ENCODE data around the gene HAL. TPM values are rescaled to one million over a fixed set of nuclear protein-coding genes. Genes with fewer than 3 reads are reported as not detected.
"Not testable (repeated sequence)": the region's sequence is repeated elsewhere in the genome, so short reads cannot be mapped to it uniquely, and the experiment has no call there.

The HAL gene
- polyA plus RNA-seq, 1 donor from 2014 or later, result not detected

DNA sequence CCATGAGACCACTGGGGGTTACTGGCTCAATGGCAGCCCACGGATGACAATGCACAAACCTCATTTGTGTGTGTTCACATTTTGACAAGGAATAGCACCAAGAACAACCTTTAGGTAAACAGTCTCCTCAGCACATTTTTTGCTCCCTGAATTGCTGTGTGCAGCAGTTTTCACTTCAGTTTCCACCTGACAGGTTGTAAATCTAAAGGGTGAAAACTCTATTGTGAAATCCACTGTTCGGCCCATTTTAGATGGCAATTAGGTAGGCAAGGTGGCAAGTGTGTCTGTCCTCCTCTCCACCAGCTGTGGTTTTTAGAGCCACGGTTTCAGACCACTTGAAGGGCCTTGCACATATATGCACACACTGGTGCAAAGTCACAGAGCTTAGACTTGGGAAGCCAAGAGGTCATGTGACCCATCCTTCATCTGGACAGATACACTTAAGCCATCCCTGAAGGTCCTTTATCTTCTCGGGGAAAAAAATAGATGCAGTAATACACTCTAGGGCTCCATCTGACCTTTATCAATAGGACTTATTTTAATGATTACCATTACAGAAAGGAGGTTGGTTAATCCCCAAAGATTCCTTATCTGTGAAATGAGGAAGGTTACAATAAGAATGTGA is 23.2 kb downstream of the HAL start:
- H3K36me3 Mint-ChIP-seq, result peaks cover 1% of the 10 kb centered on the region

GRCh38 chr12:95970905-95971304 is 25.2 kb downstream of the HAL start:
- Mint-ChIP-seq H3K4me1 (no peaks in the 10 kb centered on the region), H3K4me3 (no peak overlapping the region), H3K36me3 (no peaks in the 10 kb centered on the region), H3K27me3 (no peaks in the 10 kb centered on the region), H3K27ac (no peak overlapping the region), H3K9me3 (no peaks in the 10 kb centered on the region)

More for the DNA sequence above, 23.2 kb downstream of the HAL start:
- Mint-ChIP-seq H3K4me1 (no peaks in the 10 kb centered on the region), H3K4me3 (no peak overlapping the region), H3K27me3 (no peaks in the 10 kb centered on the region), H3K27ac (no peak overlapping the region), H3K9me3 (no peaks in the 10 kb centered on the region)

DNA sequence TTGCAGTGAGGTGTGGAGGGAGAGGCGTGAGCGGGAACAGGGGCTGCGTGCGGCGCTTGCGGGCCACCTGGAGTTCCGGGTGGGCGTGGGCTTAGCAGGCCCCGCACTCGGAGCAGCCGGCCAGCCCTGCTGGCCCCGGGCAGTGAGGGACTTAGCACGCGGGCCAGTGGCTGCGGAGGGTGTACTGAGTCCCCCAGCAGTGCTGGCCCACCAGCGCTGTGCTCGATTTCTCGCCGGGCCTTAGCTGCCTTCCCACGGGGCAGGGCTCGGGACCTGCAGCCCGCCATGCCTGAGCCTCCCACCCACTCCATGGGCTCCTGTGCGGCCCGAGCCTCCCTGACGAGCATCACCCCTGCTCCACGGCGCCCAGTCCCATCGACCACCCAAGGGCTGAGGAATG is 27.0 kb downstream of the HAL start:
- H3K27me3 Mint-ChIP-seq, result not testable (repeated sequence)

GRCh38 chr12:95967301-95967700 is 28.8 kb downstream of the HAL start:
- H3K27ac Mint-ChIP-seq, result no peak overlapping the region
- no peaks in the 10 kb centered on the region for H3K36me3 Mint-ChIP-seq
- no peaks in the 10 kb centered on the region for H3K27me3 Mint-ChIP-seq
- peaks cover 0 to 3% (median 0%) of the 10 kb centered on the region in 3 donors for H3K4me1 Mint-ChIP-seq
- no peak overlapping the region for H3K4me3 Mint-ChIP-seq
- H3K9me3 Mint-ChIP-seq, result no peaks in the 10 kb centered on the region

More for the DNA sequence above, 27.0 kb downstream of the HAL start:
- H3K36me3 Mint-ChIP-seq, H3K4me3 Mint-ChIP-seq, H3K9me3 Mint-ChIP-seq, H3K27ac Mint-ChIP-seq, H3K4me1 Mint-ChIP-seq: not testable (repeated sequence)

GRCh38 chr12:95966287-95966870 is 29.8 kb downstream of the HAL start:
- no peaks in the 10 kb centered on the region for H3K27me3 Mint-ChIP-seq
- no peaks in the 10 kb centered on the region for H3K9me3 Mint-ChIP-seq
- H3K4me3 Mint-ChIP-seq, result no peak overlapping the region
- H3K4me1 Mint-ChIP-seq, result peaks cover 0 to 3% (median 0%) of the 10 kb centered on the region in 3 donors
- H3K27ac Mint-ChIP-seq, result no peak overlapping the region
- peaks cover 1% of the 10 kb centered on the region for H3K36me3 Mint-ChIP-seq

GRCh38 chr12:95963096-95963495 is 33.0 kb downstream of the HAL start:
- H3K4me1 Mint-ChIP-seq, result peaks cover 0 to 3% (median 0%) of the 10 kb centered on the region in 3 donors
- H3K4me3 Mint-ChIP-seq, result no peak overlapping the region
- no peaks in the 10 kb centered on the region for H3K27me3 Mint-ChIP-seq
- H3K9me3 Mint-ChIP-seq, result no peaks in the 10 kb centered on the region
- no peak overlapping the region for H3K27ac Mint-ChIP-seq
- H3K36me3 Mint-ChIP-seq, result peaks cover 1% of the 10 kb centered on the region

DNA sequence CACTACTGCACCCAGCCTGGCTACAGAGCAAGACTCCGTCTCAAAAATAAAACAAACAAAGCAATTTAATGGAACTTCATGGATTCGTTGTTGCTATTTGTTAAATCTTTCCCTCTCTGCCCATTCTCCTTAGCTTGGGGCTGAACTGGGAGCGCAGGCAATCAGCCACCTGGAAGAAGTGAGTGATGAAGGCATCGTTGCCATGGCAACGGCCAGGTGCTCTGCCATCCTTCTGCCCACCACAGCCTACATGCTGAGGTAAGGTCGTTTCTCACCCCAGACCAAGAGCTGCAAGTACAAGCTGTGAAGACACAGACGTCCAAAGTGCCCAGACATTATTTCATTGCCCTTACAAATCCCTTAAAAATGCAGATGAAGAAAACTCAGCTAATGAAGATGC is 33.9 kb downstream of the HAL start:
- H3K27me3 Mint-ChIP-seq, result no peaks in the 10 kb centered on the region
- H3K9me3 Mint-ChIP-seq, result no peaks in the 10 kb centered on the region
- peaks cover 0 to 3% (median 0%) of the 10 kb centered on the region in 3 donors for H3K4me1 Mint-ChIP-seq
- H3K36me3 Mint-ChIP-seq, result peaks cover 1% of the 10 kb centered on the region
- H3K27ac Mint-ChIP-seq, result no peak overlapping the region
- H3K4me3 Mint-ChIP-seq, result no peak overlapping the region

GRCh38 chr12:95960241-95960640 is 35.9 kb downstream of the HAL start:
- H3K36me3 Mint-ChIP-seq, result peaks cover 1% of the 10 kb centered on the region
- H3K9me3 Mint-ChIP-seq, result no peaks in the 10 kb centered on the region
- no peak overlapping the region for H3K27ac Mint-ChIP-seq
- H3K27me3 Mint-ChIP-seq, result no peaks in the 10 kb centered on the region
- no peak overlapping the region for H3K4me3 Mint-ChIP-seq
- H3K4me1 Mint-ChIP-seq, result peaks cover 0 to 3% (median 0%) of the 10 kb centered on the region in 3 donors

- no peak overlapping the region for H3K4me3 Mint-ChIP-seq
- H3K27ac Mint-ChIP-seq, result no peak overlapping the region
- H3K9me3 Mint-ChIP-seq, result no peaks in the 10 kb centered on the region
- H3K4me1 Mint-ChIP-seq, result no peaks in the 10 kb centered on the region
- no peaks in the 10 kb centered on the region for H3K27me3 Mint-ChIP-seq
- peaks cover 3% of the 10 kb centered on the region for H3K36me3 Mint-ChIP-seq
Measured at GRCh38 chr12:95959107-95959506, 37.0 kb downstream of the HAL start.

- Mint-ChIP-seq H3K27ac (no peak overlapping the region), H3K4me1 (no peaks in the 10 kb centered on the region), H3K4me3 (no peak overlapping the region), H3K36me3 (peaks cover 4% of the 10 kb centered on the region), H3K27me3 (no peaks in the 10 kb centered on the region), H3K9me3 (no peaks in the 10 kb centered on the region)
Measured at GRCh38 chr12:95956557-95957145, 39.5 kb downstream of the HAL start.

DNA sequence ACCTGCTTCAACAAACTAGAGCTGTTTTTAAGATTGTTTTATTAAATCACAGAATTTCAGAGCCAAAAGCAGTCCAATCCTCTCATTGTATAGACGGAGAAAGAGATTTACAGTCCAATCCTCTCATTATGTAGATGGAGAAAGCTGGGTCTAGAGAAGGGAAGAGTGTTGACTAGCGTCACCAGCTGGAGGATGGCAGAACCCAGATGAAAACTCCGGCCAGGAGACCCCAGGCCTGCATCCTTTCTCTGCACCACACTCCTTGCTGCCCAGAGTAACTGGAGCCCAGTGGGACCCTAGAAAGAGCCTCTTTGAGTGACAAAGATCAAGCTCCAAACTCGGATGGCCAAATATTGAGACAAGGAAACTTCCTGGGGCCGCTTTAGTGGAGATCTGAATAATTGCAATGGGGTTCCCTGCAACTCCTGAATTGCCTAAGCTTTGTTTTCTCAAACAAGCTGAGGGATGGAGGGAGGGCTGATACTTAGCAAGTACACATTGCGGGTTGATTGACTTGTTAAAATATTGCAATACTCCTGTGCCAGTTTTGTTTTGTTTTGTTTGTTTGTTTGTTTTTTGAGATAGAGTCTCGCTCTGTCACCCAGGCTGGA is 40.5 kb downstream of the HAL start:
- no peaks in the 10 kb centered on the region for H3K4me1 Mint-ChIP-seq
- no peak overlapping the region for H3K4me3 Mint-ChIP-seq
- no peaks in the 10 kb centered on the region for H3K27me3 Mint-ChIP-seq
- peaks cover 0 to 4% (median 0%) of the 10 kb centered on the region in 3 donors for H3K9me3 Mint-ChIP-seq
- H3K36me3 Mint-ChIP-seq, result peaks cover 2% of the 10 kb centered on the region
- H3K27ac Mint-ChIP-seq, result no peak overlapping the region

DNA sequence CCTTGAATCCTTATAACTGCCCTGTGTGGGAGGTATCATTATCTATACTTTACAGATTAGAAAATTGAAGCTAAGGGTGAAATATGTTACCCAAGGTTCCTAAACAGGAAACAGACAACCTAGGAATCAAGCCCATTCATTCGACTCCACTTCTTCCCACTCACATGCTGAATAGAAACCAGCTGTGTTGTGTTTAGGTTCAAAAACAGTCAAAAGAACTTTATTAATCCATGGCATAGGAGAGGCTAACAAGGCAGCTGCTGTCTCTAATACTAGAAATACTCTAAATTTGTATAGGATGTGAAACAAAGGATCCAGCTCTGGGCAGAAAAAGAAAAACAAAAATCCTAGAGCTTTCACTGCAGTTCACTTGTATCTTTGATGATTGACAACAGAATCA is 43.1 kb downstream of the HAL start:
- Mint-ChIP-seq H3K36me3 (peaks cover 2% of the 10 kb centered on the region), H3K9me3 (peaks cover 0 to 4% (median 0%) of the 10 kb centered on the region in 3 donors), H3K27me3 (no peaks in the 10 kb centered on the region), H3K4me3 (no peak overlapping the region), H3K27ac (no peak overlapping the region), H3K4me1 (peaks cover 0 to 2% (median 0%) of the 10 kb centered on the region in 3 donors)

DNA sequence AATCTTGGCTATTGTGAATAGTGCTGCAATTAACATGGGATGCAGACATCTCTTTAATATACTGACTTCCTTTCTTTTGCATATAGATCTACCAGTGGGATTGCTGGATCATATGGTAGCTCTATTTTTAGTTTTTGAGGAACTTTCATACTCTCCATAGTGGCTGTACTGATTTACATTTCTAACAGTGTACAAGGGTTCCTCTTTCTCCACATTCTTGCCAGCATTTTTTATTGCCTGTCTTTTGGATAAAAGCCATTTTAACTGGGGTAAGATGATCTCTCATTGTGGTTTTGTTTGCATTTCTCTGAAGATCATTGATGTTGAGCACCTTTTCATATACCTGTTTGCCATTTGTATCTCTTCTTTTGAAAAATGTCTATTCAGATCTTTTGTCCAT is 44.6 kb downstream of the HAL start:
- peaks cover 0 to 4% (median 0%) of the 10 kb centered on the region in 3 donors for H3K9me3 Mint-ChIP-seq

DNA sequence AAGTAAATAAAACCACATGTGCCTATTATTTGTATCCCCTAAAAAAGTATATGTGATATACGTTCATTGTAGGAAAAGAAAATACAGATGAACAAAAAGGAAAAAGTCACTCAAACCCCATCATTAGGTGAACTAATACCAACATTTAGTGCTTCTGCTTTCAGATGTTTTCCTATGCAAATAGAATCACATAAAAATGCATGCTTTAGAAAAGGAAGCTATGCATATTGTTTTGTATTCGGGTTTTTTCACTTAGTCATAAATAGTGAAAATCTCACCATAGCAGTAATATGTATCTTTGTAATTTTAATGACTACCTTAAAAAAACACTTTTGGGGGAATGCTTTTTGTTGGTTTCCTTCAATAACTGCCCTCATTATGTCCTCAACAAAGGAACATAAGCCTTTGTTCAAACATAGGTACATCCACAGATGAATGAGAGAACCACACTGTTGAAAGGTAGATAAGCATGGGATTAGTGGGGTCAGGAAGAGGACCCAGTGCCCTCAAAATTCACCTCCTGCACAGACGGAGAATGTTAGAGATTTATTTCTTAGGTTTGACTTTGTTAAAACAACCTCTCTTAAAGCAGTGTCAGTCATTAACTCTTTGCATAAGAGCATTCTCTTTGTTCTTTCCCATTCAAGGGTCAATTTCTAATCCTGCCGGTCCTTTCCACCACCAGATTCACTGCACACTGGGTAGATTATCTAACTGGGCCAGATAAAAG is 46.5 kb downstream of the HAL start:
- Mint-ChIP-seq H3K9me3 (peaks cover 0 to 4% (median 0%) of the 10 kb centered on the region in 3 donors), H3K27me3 (no peaks in the 10 kb centered on the region), H3K4me1 (peaks cover 0 to 2% (median 0%) of the 10 kb centered on the region in 3 donors), H3K36me3 (peaks cover 2% of the 10 kb centered on the region), H3K27ac (no peak overlapping the region), H3K4me3 (peak overlapping the region in 1 of 4 donors; percentile 51)

More for the DNA sequence above, 44.6 kb downstream of the HAL start:
- H3K4me3 Mint-ChIP-seq, result peak overlapping the region in 1 of 4 donors; percentile 30
- H3K27me3 Mint-ChIP-seq, result no peaks in the 10 kb centered on the region
- H3K36me3 Mint-ChIP-seq, result peaks cover 2% of the 10 kb centered on the region
- H3K27ac Mint-ChIP-seq, result no peak overlapping the region
- H3K4me1 Mint-ChIP-seq, result peaks cover 0 to 2% (median 0%) of the 10 kb centered on the region in 3 donors

Data from IgD-negative memory B cell (primary cell).